Upper lobe of left lung (tissue), 4 donors: ENCODE results near the gene ZKSCAN5.

Experiments
- EP300 ChIP-seq, 4 donors: sonication (generic); formaldehyde crosslinking; IDR thresholded peaks; one replicate each; pipeline ENCODE4 v1.5.1; 2017; ENCODE audit warnings: antibody characterized with exemption in 4 of 4, control low read depth in 2 of 4
- POLR2A ChIP-seq, 4 donors: fragments of 450-650 bp; IDR thresholded peaks; one replicate each; pipeline ENCODE4 v1.5.1; 2016 to 2017; ENCODE audit warnings: antibody characterized with exemption in 4 of 4, mild to moderate bottlenecking in 2 of 4
- POLR2AphosphoS5 ChIP-seq, 2 donors: sonication (generic); formaldehyde crosslinking; IDR thresholded peaks; one replicate each; pipeline ENCODE4 v1.5.1; 2017; ENCODE audit warnings: antibody characterized with exemption in 2 of 2
- TF ChIP-seq, protein P1 (sequence below), 6 experiments: fragments of 450-650 bp in 4 of 6; fragments of 200-600 bp in 2 of 6; sonication (generic) in 2 of 6; IDR thresholded peaks; one replicate each; pipeline ENCODE4 v1.5.1; 2016 to 2019; ENCODE audit warnings: antibody characterized with exemption in 6 of 6

GRCh38 chr7:99504603-99505323 is at the start of gene ZKSCAN5:
- TF ChIP-seq, protein P1, sequence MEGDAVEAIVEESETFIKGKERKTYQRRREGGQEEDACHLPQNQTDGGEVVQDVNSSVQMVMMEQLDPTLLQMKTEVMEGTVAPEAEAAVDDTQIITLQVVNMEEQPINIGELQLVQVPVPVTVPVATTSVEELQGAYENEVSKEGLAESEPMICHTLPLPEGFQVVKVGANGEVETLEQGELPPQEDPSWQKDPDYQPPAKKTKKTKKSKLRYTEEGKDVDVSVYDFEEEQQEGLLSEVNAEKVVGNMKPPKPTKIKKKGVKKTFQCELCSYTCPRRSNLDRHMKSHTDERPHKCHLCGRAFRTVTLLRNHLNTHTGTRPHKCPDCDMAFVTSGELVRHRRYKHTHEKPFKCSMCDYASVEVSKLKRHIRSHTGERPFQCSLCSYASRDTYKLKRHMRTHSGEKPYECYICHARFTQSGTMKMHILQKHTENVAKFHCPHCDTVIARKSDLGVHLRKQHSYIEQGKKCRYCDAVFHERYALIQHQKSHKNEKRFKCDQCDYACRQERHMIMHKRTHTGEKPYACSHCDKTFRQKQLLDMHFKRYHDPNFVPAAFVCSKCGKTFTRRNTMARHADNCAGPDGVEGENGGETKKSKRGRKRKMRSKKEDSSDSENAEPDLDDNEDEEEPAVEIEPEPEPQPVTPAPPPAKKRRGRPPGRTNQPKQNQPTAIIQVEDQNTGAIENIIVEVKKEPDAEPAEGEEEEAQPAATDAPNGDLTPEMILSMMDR (IDR thresholded peaks at IDR 0.05) = peak in 2 of 6 experiments; percentile 13 to 28
- TF ChIP-seq POLR2A (IDR thresholded peaks at IDR 0.05) (peak in 2 of 4 donors; percentile 22 to 70), POLR2AphosphoS5 (IDR thresholded peaks at IDR 0.05) (peak; percentile 78 to 92), EP300 (IDR thresholded peaks at IDR 0.05) (no peak)
